ENCODE data around the gene AP3S1.

AP3S1 gene

GRCh38 chr5:115941051-115941675 is 99.4 kb downstream of the AP3S1 start:
- no peak for FAIRE-seq

- FAIRE-seq = no peak
These were observed 102.8 kb downstream of the AP3S1 start for GRCh38 chr5:115944501-115944900.

GRCh38 chr5:115946655-115947054 is 104.9 kb downstream of the AP3S1 start:
- FAIRE-seq = no peak

DNA sequence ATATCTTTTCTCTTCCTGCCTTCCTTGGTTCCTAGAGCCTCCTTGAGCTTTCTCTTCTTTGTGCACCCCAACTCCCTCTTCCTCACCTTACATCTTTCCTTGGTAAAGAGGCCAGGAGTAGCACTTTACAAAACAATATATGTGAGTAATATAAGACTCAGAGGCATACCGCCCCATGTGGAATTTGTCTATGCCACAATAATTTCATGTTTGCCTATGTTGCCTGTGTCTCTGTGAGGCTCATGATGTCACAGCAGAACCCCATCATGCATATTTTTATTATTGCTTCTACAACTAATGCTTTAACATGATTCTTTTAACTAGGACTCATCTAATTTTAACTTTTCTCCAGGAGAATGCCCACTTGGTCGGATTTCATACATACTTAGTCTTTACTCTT is 105.5 kb downstream of the AP3S1 start:
- no peak for FAIRE-seq

GRCh38 chr5:115948091-115948534 is 106.4 kb downstream of the AP3S1 start:
- FAIRE-seq = no peak

DNA sequence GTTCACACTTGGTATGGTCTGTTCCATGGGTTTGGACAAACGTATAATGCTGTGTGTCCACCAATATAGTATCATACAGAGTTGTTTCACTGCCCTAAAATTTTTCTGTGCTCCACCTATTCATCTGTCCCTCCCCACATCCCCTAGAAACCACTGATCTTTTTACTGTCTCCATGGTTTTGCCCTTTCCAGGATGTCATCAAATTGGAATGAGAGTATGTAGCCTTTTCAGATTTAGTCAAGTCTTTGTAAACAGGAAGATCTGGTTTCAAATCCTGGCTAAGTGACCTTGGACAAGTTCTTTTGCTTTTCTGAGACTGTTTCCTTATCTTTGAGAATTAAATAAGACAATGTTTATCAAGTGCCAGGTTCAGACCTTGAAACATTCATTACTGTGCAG is 107.4 kb downstream of the AP3S1 start:
- no peak for FAIRE-seq

DNA sequence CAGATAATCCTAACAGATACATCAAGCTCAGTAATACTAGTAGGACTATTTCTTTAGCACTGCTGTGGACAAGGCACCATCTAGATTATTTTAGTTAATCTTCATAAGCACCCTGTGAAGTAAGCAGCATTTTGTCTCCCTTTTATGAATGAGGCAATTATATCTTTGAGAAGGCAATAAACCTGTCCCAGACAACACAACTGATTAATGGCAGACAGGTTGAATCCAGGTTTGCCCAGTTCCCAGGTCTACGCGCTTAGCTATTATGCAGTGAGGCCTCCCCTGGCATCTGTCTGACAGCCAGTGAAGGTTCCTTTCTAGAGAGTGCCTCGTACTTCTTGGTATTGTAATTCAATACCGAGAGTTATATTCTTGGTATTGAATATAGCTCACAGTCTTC is 110.9 kb downstream of the AP3S1 start:
- no peak for FAIRE-seq

- no peak for FAIRE-seq
These were observed 112.4 kb downstream of the AP3S1 start for GRCh38 chr5:115954144-115954543.

DNA sequence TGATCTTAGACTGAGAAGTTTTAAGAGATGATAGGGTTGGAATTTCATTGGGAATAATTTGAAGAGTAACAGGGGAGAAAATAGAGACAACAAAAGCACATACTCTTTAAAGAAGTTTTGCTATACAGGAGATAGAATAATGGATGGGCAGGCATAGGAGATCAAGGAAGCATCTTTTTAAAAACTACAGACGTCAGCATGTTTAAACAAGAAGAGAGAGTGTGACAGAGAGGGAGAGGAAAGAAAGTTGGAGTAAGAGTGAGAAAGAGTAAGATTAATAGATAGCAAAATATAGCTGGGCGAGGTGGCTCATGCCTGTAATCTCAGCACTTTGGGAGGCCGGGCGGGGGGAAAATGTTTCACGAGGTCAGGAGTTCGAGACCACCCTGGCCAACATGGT is 115.2 kb downstream of the AP3S1 start:
- FAIRE-seq = no peak

DNA sequence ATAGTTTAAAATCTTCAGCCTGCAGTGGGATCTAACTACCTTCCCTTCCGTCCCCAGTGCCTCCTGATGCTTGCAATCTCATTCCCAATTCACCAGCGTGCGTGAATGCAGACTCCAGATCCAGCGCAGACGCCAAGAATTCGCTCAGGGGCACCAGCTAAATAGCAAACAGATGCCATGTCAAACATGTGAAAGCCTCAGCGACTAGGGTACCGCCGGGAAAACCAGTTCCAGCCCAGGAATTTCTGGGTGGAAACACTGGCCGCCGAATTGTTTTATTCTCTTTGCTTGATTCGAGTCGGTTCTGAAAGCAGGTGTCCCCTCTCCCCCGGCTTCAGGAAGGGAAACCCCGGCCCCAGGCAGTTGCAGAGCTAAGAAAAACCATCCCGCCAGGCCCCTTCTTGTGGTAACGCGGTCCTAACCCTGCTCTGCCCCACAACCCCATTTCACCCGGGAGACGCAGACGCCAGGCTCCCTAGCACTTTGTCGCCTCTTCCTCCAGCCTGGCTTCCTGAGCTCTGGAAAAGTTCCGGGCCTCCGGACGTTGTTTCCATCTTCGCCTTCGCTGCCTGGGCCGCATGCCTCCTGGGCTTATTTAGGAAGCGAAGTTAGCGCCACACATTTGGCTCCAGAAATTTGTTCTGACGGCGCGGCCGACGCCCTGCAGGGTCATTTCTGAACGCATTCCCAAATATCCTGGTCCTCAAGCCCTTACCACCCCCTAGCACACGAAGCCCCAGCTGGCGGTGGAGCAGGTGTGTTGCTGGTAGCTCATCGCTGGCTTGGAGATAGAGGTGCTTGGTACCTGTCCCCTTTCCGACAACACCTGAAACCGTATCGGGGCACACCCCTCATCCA is 119.9 kb downstream of the AP3S1 start:
- FAIRE-seq = no peak

GRCh38 chr5:115962239-115962564 is 120.5 kb downstream of the AP3S1 start, which contains the start of gene LVRN:
Gene LVRN, plus strand, starts transcription at chr5:115962475. Its CDS starts 143 bp downstream, at chr5:115962618.
- FAIRE-seq = no peak

GRCh38 chr5:115962565-115963402 is 121.0 kb downstream of the AP3S1 start:
- no peak for FAIRE-seq

DNA sequence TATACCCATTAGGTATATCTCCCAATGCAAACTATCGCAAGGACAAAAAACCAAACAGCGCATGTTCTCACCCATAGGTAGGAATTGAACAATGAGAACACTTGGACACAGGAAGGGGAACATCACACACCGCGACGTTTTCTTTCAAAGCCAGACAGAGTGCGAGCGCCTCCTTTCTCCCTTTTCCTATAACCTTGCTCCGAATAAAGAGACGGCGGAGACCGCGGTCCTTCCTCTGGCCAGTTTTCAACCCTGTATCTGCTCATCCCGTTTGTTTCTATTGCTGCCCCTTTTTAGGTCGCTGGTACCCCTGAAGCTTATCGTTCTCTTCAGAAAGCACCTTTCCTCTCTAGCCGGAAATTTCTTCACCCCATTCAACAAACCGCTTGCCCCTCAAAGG is 121.8 kb downstream of the AP3S1 start:
- FAIRE-seq = no peak
